ES-I3 (cell line): ENCODE measurements around the gene SLC7A6.

Source experiments
- H3K36me3 ChIP-seq: 2 replicates; pipeline ENCODE4 v1.6.1; 2013; ENCODE audit warnings: mild to moderate bottlenecking, low read length, control low read depth, moderate library complexity; ENCODE audit not compliant: insufficient read depth
- H3K4me1 ChIP-seq: 2 replicates; pipeline ENCODE4 v1.6.1; 2013; ENCODE audit warnings: mild to moderate bottlenecking, control low read depth, low read length; ENCODE audit not compliant: insufficient read depth
- H3K9ac ChIP-seq: 2 replicates; pipeline ENCODE4 v1.6.1; 2013; ENCODE audit warnings: low read depth, mild to moderate bottlenecking, low read length, moderate library complexity
- H3K9me3 ChIP-seq: 2 replicates; pipeline ENCODE4 v1.6.1; 2013; ENCODE audit warnings: mild to moderate bottlenecking, low read length, moderate library complexity; ENCODE audit not compliant: control insufficient read depth, insufficient read depth

The SLC7A6 gene

GRCh38 chr16:68230956-68231355 lies 33.4 kb upstream of the SLC7A6 start:
- Histone ChIP-seq H3K9me3 (no peaks in the 10 kb centered on the region), H3K36me3 (no peaks in the 10 kb centered on the region; the same call in none of the 2 replicates), H3K9ac (no peak overlapping the region), H3K4me1 (peaks cover 4% of the 10 kb centered on the region; the same call in 1 of the 2 replicates)

DNA sequence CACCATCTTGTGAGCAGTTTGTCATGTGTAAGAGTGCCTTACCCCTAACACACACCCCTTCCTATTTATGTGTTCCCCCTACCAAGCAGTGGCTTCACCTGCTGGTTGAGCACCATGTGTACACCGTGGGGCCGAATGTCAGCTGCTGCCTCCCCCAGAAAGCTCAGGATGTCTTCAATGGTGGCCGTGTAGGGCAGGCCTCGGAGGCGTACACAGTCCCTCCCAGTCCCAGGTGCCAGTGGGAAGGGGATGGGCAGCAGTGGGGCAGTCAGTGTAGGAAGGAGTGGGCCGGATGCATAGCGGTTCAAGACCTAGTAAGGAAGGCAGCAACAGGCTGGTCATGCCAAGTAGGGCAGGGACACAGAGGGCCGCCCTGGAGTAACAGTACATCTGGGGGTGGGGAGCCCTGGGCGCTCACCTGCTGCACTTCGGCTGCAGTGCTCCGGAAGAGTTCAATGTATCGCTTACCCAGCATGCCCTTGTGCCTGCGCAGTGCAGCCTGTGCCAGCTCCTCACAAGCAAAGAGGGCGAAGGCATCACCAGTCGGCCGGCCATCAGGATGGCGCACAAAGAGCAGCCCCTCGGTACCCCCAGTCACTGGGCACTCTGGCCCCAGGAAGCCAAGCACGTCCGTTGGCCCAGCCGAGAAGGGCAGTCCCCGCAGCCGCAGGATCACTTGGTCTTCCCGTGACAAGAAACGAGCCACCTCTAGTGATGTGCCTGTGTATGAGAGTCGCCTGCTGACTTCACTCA lies 32.8 kb upstream of the SLC7A6 start:
- peaks cover 4% of the 10 kb centered on the region; the same call in 1 of the 2 replicates for H3K4me1 ChIP-seq
- no peak overlapping the region for H3K9ac ChIP-seq
- no peaks in the 10 kb centered on the region for H3K9me3 ChIP-seq
- H3K36me3 ChIP-seq: no peaks in the 10 kb centered on the region; the same call in none of the 2 replicates

DNA sequence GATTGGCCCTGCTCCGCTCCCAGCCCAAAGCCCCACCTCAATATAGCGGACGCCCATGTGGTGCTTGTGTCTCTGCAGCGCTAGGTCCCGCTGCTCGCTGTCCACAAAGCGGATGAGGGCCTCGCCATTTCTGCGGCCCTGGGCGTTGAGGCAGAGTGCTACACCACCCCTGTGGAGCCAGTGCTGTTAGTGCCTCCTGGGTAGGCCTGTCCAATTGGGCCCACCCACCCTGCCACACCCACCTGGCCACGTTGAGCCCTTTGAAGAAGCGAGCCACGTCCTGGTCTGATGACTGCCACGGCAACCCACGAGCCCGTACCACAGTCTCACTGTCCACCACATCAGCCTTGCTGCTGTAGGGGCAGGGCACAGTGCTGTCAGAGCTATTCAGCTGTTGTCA lies 32.0 kb upstream of the SLC7A6 start:
- H3K36me3 ChIP-seq: no peaks in the 10 kb centered on the region; the same call in none of the 2 replicates
- no peak overlapping the region for H3K9ac ChIP-seq
- H3K9me3 ChIP-seq: no peaks in the 10 kb centered on the region
- H3K4me1 ChIP-seq: peaks cover 4% of the 10 kb centered on the region; the same call in 1 of the 2 replicates

GRCh38 chr16:68233085-68233834 lies 31.1 kb upstream of the SLC7A6 start:
- H3K9ac ChIP-seq: no peak overlapping the region
- no peaks in the 10 kb centered on the region; the same call in 1 of the 2 replicates for H3K36me3 ChIP-seq
- no peaks in the 10 kb centered on the region for H3K9me3 ChIP-seq
- H3K4me1 ChIP-seq: peaks cover 4% of the 10 kb centered on the region; the same call in 1 of the 2 replicates

- H3K9me3 ChIP-seq: no peaks in the 10 kb centered on the region
- no peaks in the 10 kb centered on the region for H3K36me3 ChIP-seq
- H3K4me1 ChIP-seq: peaks cover 4% of the 10 kb centered on the region; the same call in 1 of the 2 replicates
- no peak overlapping the region for H3K9ac ChIP-seq
These were observed 30.5 kb upstream of the SLC7A6 start for GRCh38 chr16:68233835-68234187.

DNA sequence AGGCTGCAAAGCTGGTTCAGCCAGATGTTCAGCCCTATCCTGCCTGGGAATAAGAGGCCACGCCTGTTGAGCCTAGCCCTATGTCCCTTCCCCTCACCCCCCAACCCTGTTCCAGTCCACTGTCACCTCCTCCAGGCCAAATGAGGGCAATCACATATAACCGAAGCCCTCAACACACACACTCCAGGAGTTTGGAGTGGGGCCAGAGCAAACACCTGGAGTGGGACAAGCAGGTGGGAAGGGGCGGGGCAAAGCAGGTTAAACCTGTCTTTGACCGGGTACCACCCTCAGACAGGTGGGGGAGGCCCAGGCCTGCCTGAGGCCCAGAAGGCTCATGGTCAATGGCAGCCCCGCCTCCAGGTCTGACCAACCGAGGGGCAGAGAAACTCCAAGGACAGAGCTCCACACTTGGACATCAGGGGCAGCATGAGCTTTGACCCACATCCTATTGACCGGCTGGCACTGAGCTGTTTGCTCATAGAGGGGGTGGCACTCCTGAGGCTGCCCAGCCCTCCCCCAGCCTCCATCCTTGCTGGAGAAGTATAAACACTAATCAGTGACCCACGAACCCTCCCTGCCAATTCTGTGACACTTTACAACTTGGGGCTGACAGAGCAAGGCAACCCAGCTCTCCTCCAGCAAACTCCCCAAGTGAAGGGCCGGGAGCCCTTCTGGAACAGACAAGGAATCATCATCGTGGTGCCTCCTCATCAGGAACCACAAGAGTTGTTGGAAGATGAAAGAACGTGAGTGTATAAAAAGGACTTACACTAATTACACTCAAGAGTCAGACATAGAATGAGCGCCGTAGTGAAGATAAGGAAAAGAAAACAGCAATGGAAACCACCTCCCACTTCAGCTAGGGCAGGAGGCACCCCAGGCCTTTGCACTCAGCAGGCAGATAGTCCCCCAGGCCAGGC lies 29.9 kb upstream of the SLC7A6 start:
- peak overlapping the region; percentile 90; the same call in 1 of the 2 replicates for H3K9ac ChIP-seq
- no peaks in the 10 kb centered on the region for H3K36me3 ChIP-seq
- H3K4me1 ChIP-seq: peaks cover 4% of the 10 kb centered on the region; the same call in 1 of the 2 replicates
- no peaks in the 10 kb centered on the region for H3K9me3 ChIP-seq

DNA sequence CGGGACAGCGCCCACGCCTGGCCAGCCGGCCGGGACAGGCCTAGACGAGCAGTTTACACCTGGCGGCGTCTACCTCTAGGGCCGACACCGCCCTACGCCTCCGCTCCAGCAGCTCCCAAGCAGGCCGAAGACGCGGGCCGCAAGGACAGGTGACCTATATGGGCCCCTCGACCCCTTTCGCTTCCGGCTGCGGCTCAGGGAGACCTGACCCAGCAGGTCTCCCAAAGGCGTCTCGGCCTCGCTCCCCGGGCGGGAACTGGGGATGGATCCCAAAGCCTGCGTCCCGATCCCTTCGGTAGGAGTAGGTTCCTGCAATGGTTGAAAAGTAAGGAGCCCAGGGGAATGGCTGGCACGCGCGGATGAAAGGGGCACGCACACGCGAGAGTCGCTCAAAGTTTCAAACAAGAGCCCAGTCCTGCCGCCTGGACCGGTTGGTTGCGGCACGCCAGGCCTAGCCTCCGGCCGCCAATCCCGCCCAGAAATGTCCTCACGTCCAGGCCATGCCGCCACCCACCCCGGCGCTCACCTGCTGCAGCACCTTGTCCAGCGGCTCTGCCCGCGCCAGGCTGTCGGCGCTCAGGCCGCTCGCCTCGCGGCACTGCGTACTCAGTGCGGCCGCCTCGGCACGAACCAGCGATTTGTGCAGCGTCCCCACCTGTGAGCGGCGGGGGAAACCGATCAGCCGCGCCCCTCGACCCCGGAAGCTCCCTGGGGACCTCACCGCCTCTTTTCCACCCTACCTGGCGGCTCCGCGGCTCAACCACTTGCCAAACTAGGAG lies 29.0 kb upstream of the SLC7A6 start:
- no peaks in the 10 kb centered on the region for H3K36me3 ChIP-seq
- peak overlapping the region; percentile 90 for H3K9ac ChIP-seq
- no peaks in the 10 kb centered on the region for H3K9me3 ChIP-seq
- peaks cover 4% of the 10 kb centered on the region; the same call in 1 of the 2 replicates for H3K4me1 ChIP-seq

DNA sequence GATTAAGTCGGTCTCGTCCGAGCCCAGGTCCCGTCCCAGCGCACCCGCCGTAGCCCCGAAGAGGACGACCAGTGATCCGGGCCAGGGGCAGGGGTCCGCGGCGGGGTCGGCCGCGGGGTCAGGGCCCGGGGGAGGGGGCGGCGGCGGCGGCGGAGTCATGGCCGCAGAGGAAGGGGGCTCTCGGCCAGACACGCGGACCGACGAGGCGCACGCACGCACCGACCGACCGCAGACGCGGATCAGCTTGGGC lies 28.5 kb upstream of the SLC7A6 start, which contains the start of gene ESRP2:
Gene ESRP2 (minus strand): TSS at position 241 of the 250 bp plus-strand sequence. CDS start 82 bp downstream, at position 159.
- Histone ChIP-seq H3K36me3 (no peaks in the 10 kb centered on the region), H3K9ac (peak within 1 kb of the TSS; percentile 90), H3K4me1 (peaks cover 4% of the 10 kb centered on the region; the same call in 1 of the 2 replicates)

DNA sequence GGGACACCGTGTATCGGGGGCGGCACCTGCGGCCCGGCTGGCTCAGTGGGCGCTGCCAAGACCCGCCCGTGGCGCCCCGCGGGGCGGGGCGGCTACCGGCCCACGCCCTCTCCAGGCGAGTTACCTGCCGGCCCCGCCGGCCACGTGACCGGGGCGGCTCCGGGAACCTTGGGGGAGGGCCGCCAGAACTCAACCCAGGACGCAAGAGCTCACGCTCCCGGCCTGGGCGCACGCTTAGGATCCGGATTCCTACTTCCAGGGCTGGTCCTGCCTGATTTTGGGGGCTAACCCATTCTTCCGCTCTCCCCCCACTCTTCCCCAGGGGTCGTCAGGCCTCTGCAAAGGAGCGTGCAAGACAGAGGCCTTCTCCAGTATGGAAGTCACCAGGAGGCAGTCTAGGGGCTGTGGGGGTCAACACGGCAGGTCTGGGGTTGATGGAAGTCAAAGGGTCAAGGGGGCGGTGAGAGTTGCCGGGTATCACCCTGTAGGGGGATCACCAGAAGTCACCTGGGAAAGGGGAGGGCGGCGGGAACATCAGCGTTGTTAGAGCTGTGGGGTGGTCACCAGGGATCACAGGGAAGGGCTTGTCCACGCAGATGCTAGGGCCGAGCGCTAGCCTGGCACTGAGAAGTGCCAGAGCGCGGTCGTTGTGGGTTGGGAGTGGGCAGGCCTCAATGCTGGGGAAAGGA lies 28.0 kb upstream of the SLC7A6 start:
- H3K9ac ChIP-seq: peak overlapping the region; percentile 90
- no peaks in the 10 kb centered on the region for H3K36me3 ChIP-seq
- peaks cover 4% of the 10 kb centered on the region; the same call in 1 of the 2 replicates for H3K4me1 ChIP-seq
- H3K9me3 ChIP-seq: no peaks in the 10 kb centered on the region

More for the DNA sequence above, 28.5 kb upstream of the SLC7A6 start, which contains the start of gene ESRP2:
- no peaks in the 10 kb centered on the region for H3K9me3 ChIP-seq

- Histone ChIP-seq H3K36me3 (no peaks in the 10 kb centered on the region), H3K9ac (peak overlapping the region; percentile 90), H3K4me1 (peaks cover 4% of the 10 kb centered on the region; the same call in 1 of the 2 replicates), H3K9me3 (no peaks in the 10 kb centered on the region)
These were observed 27.5 kb upstream of the SLC7A6 start for GRCh38 chr16:68236826-68237242.

DNA sequence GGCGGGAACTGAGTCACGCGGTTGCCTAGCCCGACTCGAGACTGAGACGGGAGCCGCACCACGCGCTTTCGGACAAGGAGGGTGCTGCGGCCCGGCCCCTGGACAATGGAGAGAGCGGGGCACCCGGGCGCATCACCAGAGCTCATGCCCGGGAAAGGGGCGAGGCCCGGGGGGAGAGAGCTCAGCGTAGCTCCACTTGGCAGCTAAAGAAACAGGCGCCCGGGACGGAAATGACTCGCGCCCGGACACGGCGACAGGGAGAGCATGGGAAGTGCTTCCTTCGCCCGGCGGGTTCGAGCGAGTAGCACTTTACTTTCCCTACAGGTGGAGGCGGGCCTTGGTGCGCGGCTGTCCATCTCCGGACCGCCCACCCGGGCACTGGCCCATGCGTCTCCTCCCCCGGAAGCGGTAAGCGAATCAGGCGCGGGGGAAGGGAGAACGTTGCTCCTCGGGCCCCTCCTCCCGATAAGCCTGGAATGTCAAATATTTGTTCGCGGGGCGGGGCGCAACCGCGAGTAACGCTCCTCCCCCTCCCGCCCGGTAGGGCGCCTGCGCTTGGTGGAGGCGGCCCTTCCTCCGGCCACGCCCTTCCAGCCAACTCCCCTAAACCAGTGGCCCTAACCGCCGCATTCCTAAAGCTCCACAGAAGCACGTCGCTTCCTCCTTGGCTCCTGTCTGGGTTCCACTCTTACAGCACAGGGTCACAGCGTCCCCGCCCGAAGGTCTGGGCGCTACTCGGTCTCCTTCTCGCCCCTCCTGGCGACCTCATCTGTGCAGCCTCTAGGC lies 26.9 kb upstream of the SLC7A6 start:
- no peaks in the 10 kb centered on the region for H3K36me3 ChIP-seq
- H3K9ac ChIP-seq: peak overlapping the region; percentile 90
- H3K4me1 ChIP-seq: peaks cover 4% of the 10 kb centered on the region; the same call in 1 of the 2 replicates
- H3K9me3 ChIP-seq: no peaks in the 10 kb centered on the region

DNA sequence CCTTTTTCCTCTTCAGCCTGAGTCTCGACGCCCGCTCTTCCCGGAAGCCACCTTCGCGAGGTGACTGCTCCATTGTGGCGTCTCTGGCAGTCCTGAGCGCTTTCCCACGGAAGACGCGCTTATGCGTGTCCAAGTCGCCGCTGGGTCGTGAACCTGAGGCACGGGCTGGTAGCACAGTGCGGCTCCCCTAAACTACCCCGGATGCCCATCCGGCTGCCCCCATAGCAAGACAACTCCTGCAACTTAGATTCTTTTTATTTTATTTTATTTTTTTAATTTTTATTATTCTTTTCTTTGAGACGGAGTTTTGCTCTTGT lies 26.3 kb upstream of the SLC7A6 start:
- Histone ChIP-seq H3K4me1 (peaks cover 4% of the 10 kb centered on the region; the same call in 1 of the 2 replicates), H3K9me3 (no peaks in the 10 kb centered on the region), H3K36me3 (no peaks in the 10 kb centered on the region), H3K9ac (peak overlapping the region; percentile 57)
